Endothelial cell (in vitro differentiated cells): Measurements from ENCODE around the gene ATRNL1. TPM values are rescaled to one million over a fixed set of nuclear protein-coding genes. Genes with fewer than 3 reads are reported as not detected.

Experiments used
- DNase-seq: peaks from one replicate; pipeline ENCODE4 v3.0.0; 2021; ENCODE audit warnings: low spot score
- H3K27ac Mint-ChIP-seq: one replicate; pipeline ENCODE4 v1.8.0; 2021; ENCODE audit warnings: mixed read lengths, inconsistent platforms; ENCODE audit not compliant: unreplicated experiment
- H3K27me3 Mint-ChIP-seq: one replicate; pipeline ENCODE4 v1.8.0; 2021; ENCODE audit warnings: mild to moderate bottlenecking, moderate library complexity, mixed read lengths, inconsistent platforms; ENCODE audit not compliant: unreplicated experiment
- H3K36me3 Mint-ChIP-seq: one replicate; pipeline ENCODE4 v1.8.0; 2021; ENCODE audit warnings: mild to moderate bottlenecking, low read depth, mixed read lengths, inconsistent platforms; ENCODE audit not compliant: unreplicated experiment
- H3K4me1 Mint-ChIP-seq: one replicate; pipeline ENCODE4 v1.8.0; 2021; ENCODE audit warnings: mild to moderate bottlenecking, mixed read lengths, inconsistent platforms; ENCODE audit not compliant: unreplicated experiment
- H3K4me3 Mint-ChIP-seq: one replicate; pipeline ENCODE4 v1.8.0; 2021; ENCODE audit warnings: mild to moderate bottlenecking, mixed read lengths, inconsistent platforms; ENCODE audit not compliant: unreplicated experiment
- H3K9me3 Mint-ChIP-seq: one replicate; pipeline ENCODE4 v1.8.0; 2021; ENCODE audit warnings: mixed read lengths, inconsistent platforms; ENCODE audit not compliant: unreplicated experiment
- total RNA-seq: library from RNA; stranded (reverse); fragmentation: NEBNext Ultra II Directional; extraction: Animal tissue kit (Norgen Biotek cat#: 25700); gene quantifications from one replicate; pipeline ENCODE4 v1.2.1, GENCODE V29; 2021; ENCODE audit not compliant: unreplicated experiment
- TF ChIP-seq, protein P1 (sequence below): fragments of 200-600 bp; sonication (generic); IDR thresholded peaks from one replicate; pipeline ENCODE4 v1.5.0; 2021; ENCODE audit warnings: antibody characterized with exemption; ENCODE audit not compliant: unreplicated experiment

The ATRNL1 gene
- total RNA-seq, 1 donor from 2014 or later = 32.5 TPM

DNA sequence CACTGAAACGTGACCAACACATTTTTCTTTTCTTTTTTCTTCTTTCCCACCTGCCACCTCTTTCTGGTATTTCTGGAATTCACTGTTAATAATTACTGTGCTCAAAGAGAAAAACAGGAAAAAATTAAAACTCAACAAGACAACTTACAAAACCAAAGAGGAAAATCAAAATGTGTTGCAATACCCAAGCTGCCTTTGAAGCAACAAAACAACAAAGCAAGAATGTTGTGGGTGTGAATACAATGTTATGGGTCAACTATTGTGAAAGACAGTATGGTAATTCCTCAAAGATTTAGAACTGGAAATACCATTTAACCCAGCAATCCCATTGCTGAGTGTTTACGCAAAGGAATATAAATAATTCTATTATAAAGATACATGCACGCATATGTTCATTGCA, 764.7 kb downstream of the ATRNL1 start:
- Mint-ChIP-seq H3K9me3 (no peaks in the 10 kb centered on the region), H3K36me3 (no peaks in the 10 kb centered on the region), H3K4me1 (no peaks in the 10 kb centered on the region), H3K27ac (no peak overlapping the region), H3K27me3 (no peaks in the 10 kb centered on the region), H3K4me3 (no peak overlapping the region)
- TF ChIP-seq, protein P1, sequence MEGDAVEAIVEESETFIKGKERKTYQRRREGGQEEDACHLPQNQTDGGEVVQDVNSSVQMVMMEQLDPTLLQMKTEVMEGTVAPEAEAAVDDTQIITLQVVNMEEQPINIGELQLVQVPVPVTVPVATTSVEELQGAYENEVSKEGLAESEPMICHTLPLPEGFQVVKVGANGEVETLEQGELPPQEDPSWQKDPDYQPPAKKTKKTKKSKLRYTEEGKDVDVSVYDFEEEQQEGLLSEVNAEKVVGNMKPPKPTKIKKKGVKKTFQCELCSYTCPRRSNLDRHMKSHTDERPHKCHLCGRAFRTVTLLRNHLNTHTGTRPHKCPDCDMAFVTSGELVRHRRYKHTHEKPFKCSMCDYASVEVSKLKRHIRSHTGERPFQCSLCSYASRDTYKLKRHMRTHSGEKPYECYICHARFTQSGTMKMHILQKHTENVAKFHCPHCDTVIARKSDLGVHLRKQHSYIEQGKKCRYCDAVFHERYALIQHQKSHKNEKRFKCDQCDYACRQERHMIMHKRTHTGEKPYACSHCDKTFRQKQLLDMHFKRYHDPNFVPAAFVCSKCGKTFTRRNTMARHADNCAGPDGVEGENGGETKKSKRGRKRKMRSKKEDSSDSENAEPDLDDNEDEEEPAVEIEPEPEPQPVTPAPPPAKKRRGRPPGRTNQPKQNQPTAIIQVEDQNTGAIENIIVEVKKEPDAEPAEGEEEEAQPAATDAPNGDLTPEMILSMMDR = no peak
- no peak for DNase-seq

DNA sequence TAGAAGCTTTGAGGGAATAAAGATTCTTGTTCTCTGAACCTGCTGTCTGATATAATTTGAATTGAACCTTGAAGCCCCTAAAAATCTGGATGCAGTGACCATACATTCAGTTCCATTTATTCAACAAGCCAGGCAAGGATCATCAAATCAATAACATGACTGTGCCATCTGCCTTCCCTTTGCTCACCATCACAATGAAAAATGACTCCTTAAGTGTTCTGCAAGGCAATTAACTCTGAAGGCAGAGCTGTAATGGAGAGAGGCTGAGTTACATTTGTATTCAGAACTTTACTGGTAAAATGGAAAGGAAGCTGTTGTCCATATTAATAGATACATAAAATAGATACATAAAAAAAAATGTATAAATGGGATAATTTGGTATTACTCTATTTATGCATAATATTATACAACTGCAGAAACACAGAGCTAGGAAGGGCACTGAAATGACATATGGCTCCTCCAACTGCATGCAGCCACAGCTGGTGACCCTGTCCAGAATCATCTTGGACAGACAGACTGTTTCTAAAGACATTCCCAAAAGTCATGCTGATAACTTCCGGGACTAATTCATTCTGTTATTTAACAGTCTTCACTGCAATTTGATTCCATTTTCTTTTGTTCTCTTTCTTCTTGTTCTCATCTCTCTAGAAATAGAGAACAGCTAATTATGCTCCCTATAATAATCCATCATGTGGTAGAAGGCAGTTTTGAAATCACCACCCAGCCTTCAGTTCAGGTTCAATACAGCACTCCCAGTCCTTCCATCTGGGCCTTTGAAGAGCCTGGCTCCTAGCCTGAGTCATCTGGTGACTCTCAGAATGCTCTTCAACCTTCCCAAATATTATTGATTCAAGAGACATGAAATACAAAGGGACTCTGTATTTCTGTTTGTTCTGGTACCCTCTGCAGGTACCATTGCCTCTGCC, 767.3 kb downstream of the ATRNL1 start:
- no peak overlapping the region for H3K4me3 Mint-ChIP-seq
- no peaks in the 10 kb centered on the region for H3K4me1 Mint-ChIP-seq
- DNase-seq = no peak
- no peaks in the 10 kb centered on the region for H3K36me3 Mint-ChIP-seq
- no peaks in the 10 kb centered on the region for H3K27me3 Mint-ChIP-seq
- no peaks in the 10 kb centered on the region for H3K9me3 Mint-ChIP-seq
- no peak overlapping the region for H3K27ac Mint-ChIP-seq
- TF ChIP-seq, protein P1 = no peak

DNA sequence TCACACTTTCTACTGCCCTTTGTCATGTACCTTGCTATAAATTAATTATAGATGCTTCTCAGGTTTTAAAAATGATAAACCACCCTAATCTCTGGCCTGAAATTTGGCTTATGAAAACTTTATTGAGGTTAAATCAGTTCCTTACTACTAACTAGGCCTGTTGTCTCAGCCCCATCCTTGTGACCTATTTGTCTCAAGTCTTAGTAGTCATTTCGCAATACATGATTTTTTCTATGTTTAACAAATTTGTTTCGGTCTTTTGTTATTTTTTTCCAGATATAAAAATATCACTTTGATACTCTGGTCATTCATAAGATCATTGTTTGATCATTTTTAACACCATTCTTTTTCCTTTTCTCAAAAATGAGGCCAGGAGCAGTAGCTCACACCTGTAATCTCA, 768.3 kb downstream of the ATRNL1 start:
- Mint-ChIP-seq H3K27ac (no peak overlapping the region), H3K9me3 (no peaks in the 10 kb centered on the region), H3K27me3 (no peaks in the 10 kb centered on the region), H3K36me3 (no peaks in the 10 kb centered on the region), H3K4me1 (no peaks in the 10 kb centered on the region), H3K4me3 (no peak overlapping the region)
- no peak for DNase-seq
- TF ChIP-seq, protein P1 = no peak

DNA sequence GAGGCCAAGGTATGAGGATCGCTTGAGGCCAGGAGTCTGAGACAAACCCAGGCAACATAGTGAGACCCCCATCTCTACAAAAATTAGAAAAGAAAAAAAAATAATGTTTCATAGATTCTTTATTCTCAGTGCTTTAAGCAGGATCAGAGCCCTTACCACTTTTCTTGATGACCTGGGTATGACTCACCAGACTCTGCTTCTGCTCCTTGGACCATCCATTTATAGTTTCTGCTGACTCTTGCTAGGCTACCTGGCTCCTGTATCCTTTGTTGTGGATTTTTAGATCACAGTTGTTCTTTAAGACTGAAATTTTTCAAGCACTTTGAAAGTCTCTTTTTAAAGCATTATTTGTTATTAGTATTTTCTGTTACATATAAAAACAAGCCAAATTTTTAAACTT, 768.7 kb downstream of the ATRNL1 start:
- no peak for DNase-seq
- no peaks in the 10 kb centered on the region for H3K36me3 Mint-ChIP-seq
- TF ChIP-seq, protein P1 = no peak
- no peak overlapping the region for H3K27ac Mint-ChIP-seq
- no peaks in the 10 kb centered on the region for H3K4me1 Mint-ChIP-seq
- no peaks in the 10 kb centered on the region for H3K9me3 Mint-ChIP-seq
- no peak overlapping the region for H3K4me3 Mint-ChIP-seq
- H3K27me3 Mint-ChIP-seq = no peaks in the 10 kb centered on the region

DNA sequence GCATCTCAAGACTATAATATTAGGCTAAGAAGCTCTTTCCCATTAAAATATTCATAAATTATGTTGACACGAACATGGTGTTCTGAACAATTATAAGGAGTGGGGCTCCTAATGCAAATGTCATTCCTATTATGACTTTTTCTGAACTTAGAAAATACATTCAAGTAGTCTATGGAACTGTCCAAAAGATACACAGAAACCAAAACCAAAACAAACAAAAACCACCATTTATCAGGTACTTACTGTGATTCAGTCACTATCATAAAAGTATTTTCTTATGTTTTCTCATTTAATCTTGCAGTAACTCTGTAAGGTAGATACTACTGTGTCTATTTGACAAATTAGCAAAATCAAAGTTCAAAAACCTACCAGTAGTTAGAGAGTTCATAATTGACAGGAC, 773.0 kb downstream of the ATRNL1 start:
- H3K9me3 Mint-ChIP-seq = no peaks in the 10 kb centered on the region
- H3K27ac Mint-ChIP-seq = no peak overlapping the region
- no peaks in the 10 kb centered on the region for H3K4me1 Mint-ChIP-seq
- no peak for DNase-seq
- no peaks in the 10 kb centered on the region for H3K27me3 Mint-ChIP-seq
- TF ChIP-seq, protein P1 = no peak
- no peaks in the 10 kb centered on the region for H3K36me3 Mint-ChIP-seq
- H3K4me3 Mint-ChIP-seq = no peak overlapping the region
